Right cardiac atrium (tissue), 5 donors: ENCODE results near the gene AGK. TPM values are rescaled to one million over a fixed set of nuclear protein-coding genes. Genes with fewer than 3 reads are reported as not detected.

Experiments used
- ATAC-seq, 2 donors: fragments of 200-7000 bp; cut with Tn5 transposase; one replicate each; pipeline versions ENCODE4 v1.8.0 to v1.9.1; 2020; ENCODE audit warnings: moderate library complexity in 2 of 2, mild to moderate bottlenecking in 1 of 2
- DNase-seq, 3 donors: peaks; one replicate each; pipeline ENCODE4 v3.0.0-alpha.2; 2020
- H3K27ac ChIP-seq: one replicate; pipeline ENCODE4 v1.5.1; 2013; ENCODE audit warnings: mild to moderate bottlenecking, low read length, control low read depth, moderate library complexity
- H3K27me3 ChIP-seq: one replicate; pipeline ENCODE4 v1.6.1; 2013; ENCODE audit not compliant: control insufficient read depth, insufficient read depth
- H3K4me1 ChIP-seq: one replicate; pipeline ENCODE4 v1.6.1; 2013; ENCODE audit warnings: low read length; ENCODE audit not compliant: control insufficient read depth, insufficient read depth
- H3K4me3 ChIP-seq: one replicate; pipeline ENCODE4 v1.5.1; 2013; ENCODE audit warnings: low read length, control low read depth
- H3K9me3 ChIP-seq: one replicate; pipeline ENCODE4 v1.6.1; 2013; ENCODE audit warnings: low read length; ENCODE audit not compliant: control insufficient read depth
- WGBS: extraction: QIAGEN DNeasy Blood & Tissue Kit; methylation state at CpG from one replicate; pipeline ENCODE4 v1.1.7; 2013; 5-methylcytosine and 5-hydroxymethylcytosine counted together
- intact Hi-C, 4 donors: fragments of 100-400 bp; cut with DNase I; formaldehyde crosslinking; loops; one replicate each; pipeline versions ENCODE4 v1.11.0 to v1.14.0; 2022 to 2023
- polyA plus RNA-seq: library from polyadenylated mRNA; stranded (reverse); fragments of 200-250 nt; gene quantifications from one replicate; pipeline ENCODE4 v1.2.3, GENCODE V29; 2013
- total RNA-seq, 4 donors: library from RNA; stranded (reverse); fragmentation: NEBNext Ultra II Directional; extraction: Animal tissue kit (Norgen Biotek cat#: 25700); gene quantifications; one replicate each; pipeline ENCODE4 v1.2.1, GENCODE V29; 2021
- donor health status: healthy with polysubstance abuse.
- donor health status: DM: no; HTN: yes; CAD: no.
- donor health status: DM: no; HTN: no; CAD: no.
- donor health status: DM: no; HTN: yes; CAD: no; lungs with severe emphysema.
- donor health status: DM: yes; HTN: yes; CAD: no.

Gene AGK
- total and polyA plus RNA-seq, 5 donors: 29.2 to 43.6 (median 34.3) TPM

- H3K4me3 ChIP-seq: no peak overlapping the region
- intact Hi-C loops: no loop called here
- ATAC-seq (no peak), DNase-seq (peak in 1 of 3 donors; percentile 26)
- no peaks in the 10 kb centered on the region for H3K27me3 ChIP-seq
- H3K27ac ChIP-seq: no peak overlapping the region
- H3K4me1 ChIP-seq: peaks cover 6% of the 10 kb centered on the region
- WGBS: 95% methylated on average over 1 of the region's 1 CpG
- H3K9me3 ChIP-seq: no peaks in the 10 kb centered on the region
Measured at GRCh38 chr7:141698247-141699015, 147.2 kb downstream of the AGK start.

DNA sequence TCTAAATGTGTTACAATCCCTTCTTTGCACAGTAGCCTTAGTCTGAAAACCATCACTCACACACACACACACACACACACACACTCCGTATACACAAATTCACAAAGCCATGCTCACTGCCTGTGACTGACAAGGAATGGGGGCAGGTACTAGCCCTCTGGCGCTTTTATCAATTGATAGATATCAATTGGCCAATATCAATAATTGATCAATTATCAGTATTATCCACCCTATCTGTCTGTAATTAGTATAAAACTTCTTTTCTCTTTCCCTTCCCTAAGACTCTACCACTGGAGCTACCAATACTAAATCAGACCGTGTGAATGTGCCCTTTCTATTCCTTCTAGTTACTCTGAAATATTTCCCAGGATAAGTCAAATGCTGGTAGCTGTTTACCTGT lies 148.7 kb downstream of the AGK start:
- peaks cover 6% of the 10 kb centered on the region for H3K4me1 ChIP-seq
- ATAC-seq (no peak), DNase-seq (no peak)
- 70% methylated on average over 3 of the region's 3 CpGs for WGBS
- H3K27me3 ChIP-seq: no peaks in the 10 kb centered on the region
- H3K4me3 ChIP-seq: no peak overlapping the region
- no peak overlapping the region for H3K27ac ChIP-seq
- H3K9me3 ChIP-seq: no peaks in the 10 kb centered on the region
- intact Hi-C loops: no loop called here

DNA sequence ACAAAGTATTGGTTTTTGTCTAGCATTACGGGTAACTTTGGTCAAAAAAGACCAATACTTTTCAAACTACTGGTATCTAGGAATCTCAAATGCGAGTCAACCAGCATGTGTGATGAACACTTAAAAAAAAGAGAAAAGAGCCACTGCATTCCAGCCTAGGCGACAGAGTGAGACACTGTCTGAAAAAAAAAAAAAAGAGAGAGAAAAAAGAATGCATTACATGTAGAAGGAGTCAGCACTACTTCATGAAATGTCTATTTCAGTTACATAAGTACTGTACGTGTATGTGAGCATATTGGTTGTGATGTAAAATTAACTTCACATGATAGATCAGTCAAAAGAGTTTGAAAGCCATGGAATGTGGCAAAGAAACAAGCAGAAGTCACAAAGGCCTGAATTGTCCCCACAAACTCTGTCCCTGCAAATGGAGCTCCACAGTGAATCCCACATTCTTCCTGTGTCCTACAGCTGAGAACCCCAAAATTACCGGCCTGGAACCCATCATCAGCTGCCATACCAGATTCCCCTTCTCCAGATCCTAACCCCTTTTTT lies 149.2 kb downstream of the AGK start:
- no peak for DNase-seq
- WGBS: 54% methylated on average over 5 of the region's 5 CpGs

DNA sequence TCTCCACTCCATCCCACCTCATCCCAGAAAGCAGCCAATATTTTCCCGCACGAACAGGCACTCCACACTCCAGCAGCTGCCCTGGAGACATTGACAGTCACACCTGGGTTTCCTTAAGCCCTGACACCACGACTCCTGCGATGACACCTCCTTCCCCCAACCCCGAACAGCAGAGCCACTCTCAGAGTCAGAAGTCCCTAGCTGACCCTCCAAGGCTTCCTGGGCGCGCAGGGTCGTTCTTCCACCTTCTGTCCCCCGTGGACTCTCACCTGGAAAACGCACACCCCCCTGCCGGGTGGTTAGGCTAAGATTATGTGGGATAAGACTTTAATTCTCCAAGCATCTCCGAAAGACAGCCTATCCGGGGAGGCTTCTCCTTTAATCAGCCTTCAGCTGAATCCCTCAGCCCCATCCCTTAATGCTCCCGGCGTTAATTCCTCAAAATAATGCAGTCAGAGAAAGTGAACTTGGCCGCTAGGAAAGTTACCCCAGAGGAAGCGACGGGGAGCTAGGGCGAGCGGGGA lies 149.7 kb downstream of the AGK start:
- H3K27ac ChIP-seq: peak overlapping the region; percentile 25
- DNase-seq (peak in 2 of 3 donors; percentile 45 to 58), ATAC-seq (peak in 1 of 2 donors; percentile 21)
- peak overlapping the region; percentile 100 for H3K4me3 ChIP-seq
- no peaks in the 10 kb centered on the region for H3K27me3 ChIP-seq
- intact Hi-C loops: no loop called here
- H3K9me3 ChIP-seq: no peaks in the 10 kb centered on the region
- H3K4me1 ChIP-seq: peaks cover 6% of the 10 kb centered on the region
- 13% methylated on average over 20 of the region's 20 CpGs for WGBS

More for the DNA sequence above, 149.2 kb downstream of the AGK start:
- intact Hi-C loops: no loop called here
- ATAC-seq: no peak
- H3K4me3 ChIP-seq: peak overlapping the region; percentile 100
- no peaks in the 10 kb centered on the region for H3K27me3 ChIP-seq
- H3K27ac ChIP-seq: peak overlapping the region; percentile 25
- no peaks in the 10 kb centered on the region for H3K9me3 ChIP-seq
- H3K4me1 ChIP-seq: peaks cover 6% of the 10 kb centered on the region

DNA sequence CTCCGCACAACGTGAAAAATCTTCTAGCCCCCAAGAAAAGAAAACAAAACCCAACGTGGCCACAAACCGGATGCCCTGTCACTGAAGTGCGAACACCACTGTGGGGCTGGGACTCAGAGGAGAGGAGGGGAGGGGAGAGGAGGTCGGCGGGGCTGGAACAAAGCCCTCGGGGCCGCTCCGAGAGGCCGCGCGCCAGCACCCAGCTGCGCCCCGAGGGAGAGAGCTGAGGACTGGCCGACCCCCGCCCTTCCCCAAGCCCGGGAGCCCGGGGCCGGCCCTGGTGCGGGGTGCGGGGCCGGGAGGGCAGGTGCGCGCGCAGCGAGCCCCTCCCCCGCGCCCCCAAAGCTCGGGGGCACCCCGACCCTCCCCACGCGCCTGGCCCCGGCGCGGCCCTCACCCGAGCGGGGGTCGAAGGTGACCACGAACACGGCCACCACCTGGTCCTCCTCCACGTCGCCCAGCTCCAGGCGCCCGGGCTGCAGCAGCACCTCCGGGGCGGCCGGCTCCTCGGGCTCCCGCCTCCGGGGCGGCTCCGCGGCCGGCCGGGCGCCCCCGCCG lies 150.4 kb downstream of the AGK start:
- Histone ChIP-seq H3K9me3 (no peaks in the 10 kb centered on the region), H3K27ac (peak overlapping the region; percentile 86), H3K4me3 (peak overlapping the region; percentile 100), H3K27me3 (no peaks in the 10 kb centered on the region), H3K4me1 (peaks cover 6% of the 10 kb centered on the region)
- intact Hi-C loops: no loop called here
- under 1% methylated on average over 59 of the region's 59 CpGs for WGBS
- DNase-seq (peak; percentile 37 to 76 (median 74)), ATAC-seq (peak; percentile 70 to 75)

DNA sequence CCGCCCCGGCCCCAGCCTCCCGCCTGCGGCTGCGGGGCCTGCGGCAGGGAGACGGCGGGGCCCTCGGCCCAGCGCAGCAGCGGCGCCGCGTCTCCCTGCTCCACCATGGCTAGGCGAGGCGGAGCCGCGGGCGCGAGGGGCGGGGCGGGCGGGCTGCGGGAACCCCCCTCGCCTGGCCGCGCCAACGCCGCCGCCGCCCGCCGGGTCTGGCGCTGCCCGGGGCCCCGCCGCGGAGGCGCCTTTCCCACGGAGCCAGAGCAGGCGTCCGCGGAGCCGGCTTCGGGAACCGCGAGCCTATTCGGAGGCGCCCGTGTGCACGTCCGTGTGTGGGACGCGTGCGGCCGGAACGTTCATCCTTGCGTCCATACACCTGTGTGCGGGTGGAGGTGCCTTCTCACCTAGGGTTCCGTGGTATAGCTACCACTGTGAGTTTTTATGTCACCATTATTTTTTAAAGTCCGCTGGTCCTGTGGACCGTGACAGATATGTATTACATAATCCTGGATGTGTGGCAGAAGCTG lies 150.9 kb downstream of the AGK start, which contains the start of gene DENND11:
TSS of gene DENND11 (minus strand) at position 120 of the 521 bp plus-strand sequence. CDS start at position 107, 13 bp downstream.
- ATAC-seq (peak; percentile 81 to 83), DNase-seq (peak; percentile 53 to 85 (median 84))
- Histone ChIP-seq H3K4me1 (peaks cover 4% of the 10 kb centered on the region), H3K27me3 (no peaks in the 10 kb centered on the region), H3K27ac (peak within 1 kb of the TSS; percentile 86), H3K4me3 (peak within 1 kb of the TSS; percentile 100), H3K9me3 (no peaks in the 10 kb centered on the region)
- intact Hi-C loops: no loop called here
- WGBS: under 1% methylated on average over 61 of the region's 62 CpGs

- Histone ChIP-seq H3K4me3 (peak overlapping the region; percentile 100), H3K27me3 (no peaks in the 10 kb centered on the region), H3K9me3 (no peaks in the 10 kb centered on the region), H3K4me1 (peaks cover 4% of the 10 kb centered on the region), H3K27ac (no peak overlapping the region)
- DNase-seq (no peak), ATAC-seq (no peak)
- intact Hi-C loops: no loop called here
- 37% methylated on average over 4 of the region's 4 CpGs for WGBS
Measured at GRCh38 chr7:141702892-141703291, 151.7 kb downstream of the AGK start.

GRCh38 chr7:141704112-141704511 lies 152.9 kb downstream of the AGK start:
- Histone ChIP-seq H3K4me3 (no peak overlapping the region), H3K4me1 (peaks cover 4% of the 10 kb centered on the region), H3K9me3 (no peaks in the 10 kb centered on the region), H3K27me3 (no peaks in the 10 kb centered on the region), H3K27ac (no peak overlapping the region)
- ATAC-seq (no peak), DNase-seq (no peak)
- intact Hi-C loops: no loop called here
- 87% methylated on average over 3 of the region's 3 CpGs for WGBS

- Histone ChIP-seq H3K27me3 (no peaks in the 10 kb centered on the region), H3K9me3 (no peaks in the 10 kb centered on the region), H3K4me3 (no peak overlapping the region), H3K4me1 (peaks cover 4% of the 10 kb centered on the region), H3K27ac (no peak overlapping the region)
- ATAC-seq (no peak), DNase-seq (no peak)
- intact Hi-C loops: no loop called here
- WGBS: 78% methylated on average over 5 of the region's 5 CpGs
Measured at GRCh38 chr7:141704741-141705140, 153.5 kb downstream of the AGK start.
